Ovary (tissue), 3 donors: ENCODE measurements around the gene UBE2L3.
"Not testable (repeated sequence)": the region's sequence is repeated elsewhere in the genome, so short reads cannot be mapped to it uniquely, and the experiment has no call there.

Experiments used
- POLR2A ChIP-seq: fragments of 450-650 bp; IDR thresholded peaks from one replicate; pipeline ENCODE4 v1.6.1; 2017; ENCODE audit warnings: antibody characterized with exemption, mild to moderate bottlenecking, moderate library complexity
- TF ChIP-seq, protein P1 (sequence below), 3 donors: fragments of 450-650 bp in 2 of 3; fragments of 200-600 bp in 1 of 3; IDR thresholded peaks; one replicate each; pipeline versions ENCODE4 v1.5.1 to v1.8.0; 2016 to 2022; ENCODE audit warnings: antibody characterized with exemption in 3 of 3, mild to moderate bottlenecking in 1 of 3
- donor health status: DM: no; HTN: no; CAD: no.

DNA sequence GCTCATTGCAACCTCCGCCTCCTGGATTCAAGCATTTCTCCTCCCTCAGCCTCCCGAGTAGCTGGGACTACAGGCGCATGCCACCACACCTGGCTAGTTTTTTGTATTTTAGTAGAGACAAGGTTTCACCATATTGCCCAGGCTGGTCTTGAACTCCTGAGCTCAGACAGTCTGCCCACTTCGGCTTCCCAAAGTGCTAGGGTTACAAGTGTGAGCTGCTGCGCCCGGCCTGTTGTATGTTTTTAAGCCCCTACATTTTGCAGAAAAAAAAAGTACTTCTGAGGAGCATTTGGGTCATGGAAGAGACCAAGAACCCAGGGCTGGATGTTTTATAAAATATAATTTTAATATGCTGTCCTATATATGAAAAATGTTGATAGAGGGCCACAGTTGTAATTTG is 49.8 kb downstream of the UBE2L3 start:
- TF ChIP-seq, protein P1, sequence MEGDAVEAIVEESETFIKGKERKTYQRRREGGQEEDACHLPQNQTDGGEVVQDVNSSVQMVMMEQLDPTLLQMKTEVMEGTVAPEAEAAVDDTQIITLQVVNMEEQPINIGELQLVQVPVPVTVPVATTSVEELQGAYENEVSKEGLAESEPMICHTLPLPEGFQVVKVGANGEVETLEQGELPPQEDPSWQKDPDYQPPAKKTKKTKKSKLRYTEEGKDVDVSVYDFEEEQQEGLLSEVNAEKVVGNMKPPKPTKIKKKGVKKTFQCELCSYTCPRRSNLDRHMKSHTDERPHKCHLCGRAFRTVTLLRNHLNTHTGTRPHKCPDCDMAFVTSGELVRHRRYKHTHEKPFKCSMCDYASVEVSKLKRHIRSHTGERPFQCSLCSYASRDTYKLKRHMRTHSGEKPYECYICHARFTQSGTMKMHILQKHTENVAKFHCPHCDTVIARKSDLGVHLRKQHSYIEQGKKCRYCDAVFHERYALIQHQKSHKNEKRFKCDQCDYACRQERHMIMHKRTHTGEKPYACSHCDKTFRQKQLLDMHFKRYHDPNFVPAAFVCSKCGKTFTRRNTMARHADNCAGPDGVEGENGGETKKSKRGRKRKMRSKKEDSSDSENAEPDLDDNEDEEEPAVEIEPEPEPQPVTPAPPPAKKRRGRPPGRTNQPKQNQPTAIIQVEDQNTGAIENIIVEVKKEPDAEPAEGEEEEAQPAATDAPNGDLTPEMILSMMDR (IDR thresholded peaks at IDR 0.05), result not testable (repeated sequence)
- not testable (repeated sequence) for TF ChIP-seq POLR2A
